Ishikawa (cell line): ENCODE data around the gene AK4.
"Not testable (repeated sequence)": the region's sequence is repeated elsewhere in the genome, so short reads cannot be mapped to it uniquely, and the experiment has no call there.

Experiments used
- CEBPB ChIP-seq: IDR thresholded peaks from 2 replicates; pipeline ENCODE4 v1.6.1; 2012
- CREB1 ChIP-seq: IDR thresholded peaks from 2 replicates; pipeline ENCODE4 v1.6.1; 2012; ENCODE audit warnings: low read depth
- EP300 ChIP-seq: IDR thresholded peaks from 2 replicates; pipeline ENCODE4 v1.6.1; 2012; ENCODE audit warnings: borderline replicate concordance
- FOXM1 ChIP-seq: IDR thresholded peaks from 2 replicates; pipeline ENCODE4 v1.6.1; 2012; ENCODE audit warnings: low read depth, borderline replicate concordance
- RAD21 ChIP-seq: IDR thresholded peaks from 2 replicates; pipeline ENCODE4 v1.6.1; 2012; ENCODE audit warnings: low read depth
- TAF1 ChIP-seq: IDR thresholded peaks from 2 replicates; pipeline ENCODE4 v1.6.1; 2012; ENCODE audit warnings: low read depth, mild to moderate bottlenecking
- TEAD4 ChIP-seq: IDR thresholded peaks from 2 replicates; pipeline ENCODE4 v1.6.1; 2012
- YY1 ChIP-seq: IDR thresholded peaks from 2 replicates; pipeline ENCODE4 v1.6.1; 2012; ENCODE audit warnings: low read depth
- TF ChIP-seq, protein P1 (sequence below): IDR thresholded peaks from 2 replicates; pipeline ENCODE4 v1.6.1; 2012; ENCODE audit warnings: low read depth, mild to moderate bottlenecking
- TF ChIP-seq, protein P2 (sequence below): IDR thresholded peaks from 2 replicates; pipeline ENCODE4 v1.6.1; 2012

DNA sequence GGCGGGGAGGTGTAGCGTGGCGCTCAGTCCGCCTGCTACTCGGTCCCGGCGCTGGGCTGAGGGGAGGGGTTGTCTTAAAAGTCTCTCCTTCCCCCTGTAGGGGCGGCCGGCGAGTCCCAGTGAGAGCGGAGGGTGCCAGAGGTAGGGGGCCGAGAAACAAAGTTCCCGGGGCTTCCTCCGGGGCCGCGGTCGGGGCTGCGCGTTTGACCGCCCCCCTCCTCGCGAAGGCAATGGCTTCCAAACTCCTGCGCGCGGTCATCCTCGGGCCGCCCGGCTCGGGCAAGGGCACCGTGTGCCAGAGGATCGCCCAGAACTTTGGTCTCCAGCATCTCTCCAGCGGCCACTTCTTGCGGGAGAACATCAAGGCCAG lies at the start of gene AK4:
- TF ChIP-seq FOXM1, YY1, RAD21, TEAD4, EP300, TAF1, CREB1, CEBPB: not testable (repeated sequence)
- TF ChIP-seq, protein P1, sequence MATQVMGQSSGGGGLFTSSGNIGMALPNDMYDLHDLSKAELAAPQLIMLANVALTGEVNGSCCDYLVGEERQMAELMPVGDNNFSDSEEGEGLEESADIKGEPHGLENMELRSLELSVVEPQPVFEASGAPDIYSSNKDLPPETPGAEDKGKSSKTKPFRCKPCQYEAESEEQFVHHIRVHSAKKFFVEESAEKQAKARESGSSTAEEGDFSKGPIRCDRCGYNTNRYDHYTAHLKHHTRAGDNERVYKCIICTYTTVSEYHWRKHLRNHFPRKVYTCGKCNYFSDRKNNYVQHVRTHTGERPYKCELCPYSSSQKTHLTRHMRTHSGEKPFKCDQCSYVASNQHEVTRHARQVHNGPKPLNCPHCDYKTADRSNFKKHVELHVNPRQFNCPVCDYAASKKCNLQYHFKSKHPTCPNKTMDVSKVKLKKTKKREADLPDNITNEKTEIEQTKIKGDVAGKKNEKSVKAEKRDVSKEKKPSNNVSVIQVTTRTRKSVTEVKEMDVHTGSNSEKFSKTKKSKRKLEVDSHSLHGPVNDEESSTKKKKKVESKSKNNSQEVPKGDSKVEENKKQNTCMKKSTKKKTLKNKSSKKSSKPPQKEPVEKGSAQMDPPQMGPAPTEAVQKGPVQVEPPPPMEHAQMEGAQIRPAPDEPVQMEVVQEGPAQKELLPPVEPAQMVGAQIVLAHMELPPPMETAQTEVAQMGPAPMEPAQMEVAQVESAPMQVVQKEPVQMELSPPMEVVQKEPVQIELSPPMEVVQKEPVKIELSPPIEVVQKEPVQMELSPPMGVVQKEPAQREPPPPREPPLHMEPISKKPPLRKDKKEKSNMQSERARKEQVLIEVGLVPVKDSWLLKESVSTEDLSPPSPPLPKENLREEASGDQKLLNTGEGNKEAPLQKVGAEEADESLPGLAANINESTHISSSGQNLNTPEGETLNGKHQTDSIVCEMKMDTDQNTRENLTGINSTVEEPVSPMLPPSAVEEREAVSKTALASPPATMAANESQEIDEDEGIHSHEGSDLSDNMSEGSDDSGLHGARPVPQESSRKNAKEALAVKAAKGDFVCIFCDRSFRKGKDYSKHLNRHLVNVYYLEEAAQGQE = not testable (repeated sequence)
- TF ChIP-seq, protein P2, sequence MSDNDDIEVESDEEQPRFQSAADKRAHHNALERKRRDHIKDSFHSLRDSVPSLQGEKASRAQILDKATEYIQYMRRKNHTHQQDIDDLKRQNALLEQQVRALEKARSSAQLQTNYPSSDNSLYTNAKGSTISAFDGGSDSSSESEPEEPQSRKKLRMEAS = not testable (repeated sequence)
